Esophagus (tissue), 2 donors: ENCODE results near the gene GGCX. TPM values are rescaled to one million over a fixed set of nuclear protein-coding genes. Genes with fewer than 3 reads are reported as not detected.

Experiments
- H3K27ac ChIP-seq, 2 donors: one replicate each; pipeline ENCODE4 v1.5.1; 2013; ENCODE audit warnings: low read depth in 2 of 2, mild to moderate bottlenecking in 2 of 2, inconsistent platforms in 1 of 2, low read length in 1 of 2, moderate library complexity in 1 of 2
- H3K27me3 ChIP-seq, 2 donors: one replicate each; pipeline ENCODE4 v1.6.1; 2013; ENCODE audit warnings: low read length in 2 of 2, control low read depth in 1 of 2, mild to moderate bottlenecking in 1 of 2; ENCODE audit not compliant: insufficient read depth in 2 of 2, control insufficient read depth in 1 of 2
- H3K36me3 ChIP-seq, 2 donors: one replicate each; pipeline ENCODE4 v1.6.1; 2013; ENCODE audit warnings: low read length in 1 of 2; ENCODE audit not compliant: control insufficient read depth in 2 of 2, insufficient read depth in 2 of 2
- H3K4me1 ChIP-seq, 2 donors: one replicate each; pipeline ENCODE4 v1.6.1; 2013; ENCODE audit warnings: low read length in 1 of 2; ENCODE audit not compliant: control insufficient read depth in 2 of 2, insufficient read depth in 2 of 2
- H3K4me3 ChIP-seq, 2 donors: one replicate each; pipeline ENCODE4 v1.5.1; 2013; ENCODE audit warnings: low read length in 2 of 2, mild to moderate bottlenecking in 2 of 2, low read depth in 1 of 2, moderate library complexity in 1 of 2
- H3K9me3 ChIP-seq, 2 donors: one replicate each; pipeline ENCODE4 v1.6.1; 2013; ENCODE audit warnings: mild to moderate bottlenecking in 2 of 2, low read depth in 1 of 2, low read length in 1 of 2, moderate library complexity in 1 of 2; ENCODE audit not compliant: control insufficient read depth in 2 of 2, insufficient read depth in 1 of 2
- WGBS, 2 donors: extraction: QIAGEN DNeasy Blood & Tissue Kit; methylation state at CpG; one replicate each; pipeline ENCODE4 v1.1.7; 2013; 5-methylcytosine and 5-hydroxymethylcytosine counted together
- polyA plus RNA-seq, 2 donors: library from polyadenylated mRNA; stranded (reverse); fragments of 200-250 nt; gene quantifications; one replicate each; pipeline ENCODE4 v1.2.3, GENCODE V29; 2013
- donor health status: healthy with polysubstance abuse.
- donor health status: Bipolar disorder and iron deficiency.

GGCX gene
- polyA plus RNA-seq, 2 donors: 10.2 to 18.1 TPM

DNA sequence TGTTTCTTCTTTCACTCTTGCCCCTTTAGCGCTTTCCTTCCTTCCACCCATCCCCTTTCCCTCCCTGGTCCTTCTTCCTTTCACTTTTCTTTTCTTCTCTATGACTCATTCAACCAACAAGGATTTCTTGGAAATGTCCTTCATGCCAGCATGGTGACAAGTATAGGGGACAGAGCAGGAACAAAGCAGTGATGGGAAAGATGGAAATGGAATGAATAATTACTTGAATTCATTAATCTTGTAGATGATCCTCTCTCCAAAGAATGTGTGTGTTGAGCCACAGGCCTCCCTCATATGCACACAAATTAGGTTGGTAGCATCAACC lies 24.4 kb upstream of the GGCX start:
- peak overlapping the region; percentile 89 to 97 for H3K27ac ChIP-seq
- H3K4me1 ChIP-seq: peaks cover 0 to 20% of the 10 kb centered on the region in 2 donors
- no peaks in the 10 kb centered on the region for H3K27me3 ChIP-seq
- no peak overlapping the region for H3K4me3 ChIP-seq
- WGBS, 2 donors: 71 to 88% methylated on average over 1 of the region's 1 CpG
- peaks cover 6 to 7% of the 10 kb centered on the region in 2 donors for H3K36me3 ChIP-seq
- no peaks in the 10 kb centered on the region for H3K9me3 ChIP-seq

DNA sequence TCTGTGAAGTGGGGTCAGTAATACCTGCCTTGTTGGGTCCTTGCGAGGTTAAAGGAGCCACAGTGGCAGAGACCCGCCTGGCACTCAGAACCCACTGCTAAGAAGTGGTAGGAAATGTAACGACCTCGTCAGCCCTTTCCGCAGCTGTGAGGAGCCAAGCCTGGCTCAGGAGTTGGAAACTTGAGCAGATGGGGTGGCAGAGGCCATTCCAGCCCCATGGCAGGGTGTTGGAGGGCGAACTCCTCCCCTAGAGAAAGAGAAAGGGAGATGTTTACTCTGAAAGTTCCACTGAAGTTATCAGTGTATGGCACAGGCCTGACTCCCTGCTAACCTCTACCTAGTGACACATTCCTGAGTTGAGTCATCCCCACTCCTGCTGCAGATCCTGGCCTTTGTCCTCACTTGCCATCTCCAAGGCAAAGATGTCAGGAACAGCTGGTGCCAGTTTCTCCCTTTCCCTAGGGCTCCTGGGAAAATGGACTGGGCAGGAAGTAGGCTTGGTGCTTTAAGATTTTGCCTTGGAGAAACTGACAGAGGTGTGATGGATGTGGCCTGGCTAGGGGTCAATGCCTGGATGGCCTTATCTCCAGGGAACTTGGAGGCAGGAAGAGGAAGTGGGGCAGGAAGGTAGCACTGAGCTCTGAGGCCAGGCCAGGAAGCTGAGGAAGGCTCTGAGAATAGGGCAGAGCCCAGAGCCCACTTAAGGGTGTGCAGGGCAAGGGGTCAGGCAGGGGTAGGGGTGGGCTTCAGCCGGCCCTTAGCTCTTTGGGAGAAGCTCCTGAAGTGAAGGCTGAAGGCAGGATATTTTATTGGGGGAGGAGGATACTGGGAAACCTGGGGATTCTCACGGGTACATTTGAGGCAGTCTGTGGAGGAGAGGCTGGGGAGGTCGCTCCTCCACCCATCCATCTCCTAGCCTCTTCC lies 23.8 kb upstream of the GGCX start:
- Histone ChIP-seq H3K36me3 (peaks cover 6 to 7% of the 10 kb centered on the region in 2 donors), H3K4me1 (peaks cover 0 to 16% of the 10 kb centered on the region in 2 donors), H3K9me3 (no peaks in the 10 kb centered on the region), H3K27me3 (no peaks in the 10 kb centered on the region), H3K4me3 (peak overlapping the region; percentile 53 to 55), H3K27ac (peak overlapping the region; percentile 89 to 97)
- 22 to 23% methylated on average over 9 of the region's 9 CpGs for WGBS, 2 donors

DNA sequence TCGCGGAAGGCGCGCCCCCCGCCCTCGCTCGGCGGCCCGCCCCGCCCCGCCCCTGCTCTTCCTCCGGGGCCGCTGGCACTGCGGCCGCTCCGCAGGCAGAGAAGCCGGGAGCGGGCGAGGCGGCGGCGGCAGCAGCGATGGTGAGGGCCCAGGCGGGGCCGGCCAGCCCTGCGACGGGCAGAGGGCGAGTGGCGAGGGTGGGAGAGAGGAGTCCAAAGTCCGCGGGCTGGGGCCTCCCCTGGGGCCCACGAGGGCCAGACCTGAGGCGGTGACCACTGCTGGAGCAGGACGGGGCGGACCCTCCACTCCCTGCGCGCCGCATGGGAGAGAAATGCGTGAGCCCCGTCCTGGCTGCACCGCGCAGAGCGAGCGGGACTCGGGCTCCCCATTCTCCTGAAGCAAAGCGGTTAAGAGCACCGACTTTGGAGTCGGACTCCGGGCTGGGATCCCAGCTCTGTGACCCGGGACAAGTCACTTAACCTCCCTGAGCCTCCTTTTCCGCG lies 23.1 kb upstream of the GGCX start, which contains the start of gene VAMP5:
Gene VAMP5, plus strand, starts transcription at position 78 of the 503 bp plus-strand sequence. Its CDS starts 60 bp downstream, at position 138.
- Histone ChIP-seq H3K4me3 (peak within 1 kb of the TSS; percentile 53 to 55), H3K4me1 (peaks cover under 1 to 15% of the 10 kb centered on the region in 2 donors), H3K27ac (peak within 1 kb of the TSS; percentile 89 to 97), H3K27me3 (no peaks in the 10 kb centered on the region), H3K36me3 (peaks cover 6 to 7% of the 10 kb centered on the region in 2 donors), H3K9me3 (no peaks in the 10 kb centered on the region)
- WGBS, 2 donors: 4 to 6% methylated on average over 48 to 52 of the region's 52 CpGs

GRCh38 chr2:85583667-85584353 lies 22.5 kb upstream of the GGCX start:
- Histone ChIP-seq H3K36me3 (peaks cover 6 to 7% of the 10 kb centered on the region in 2 donors), H3K4me3 (peak overlapping the region; percentile 53 to 55), H3K27ac (peak overlapping the region; percentile 89 to 97), H3K27me3 (no peaks in the 10 kb centered on the region), H3K4me1 (peaks cover 3 to 20% of the 10 kb centered on the region in 2 donors), H3K9me3 (no peaks in the 10 kb centered on the region)
- WGBS, 2 donors: 20 to 29% methylated on average over 16 of the region's 16 CpGs

DNA sequence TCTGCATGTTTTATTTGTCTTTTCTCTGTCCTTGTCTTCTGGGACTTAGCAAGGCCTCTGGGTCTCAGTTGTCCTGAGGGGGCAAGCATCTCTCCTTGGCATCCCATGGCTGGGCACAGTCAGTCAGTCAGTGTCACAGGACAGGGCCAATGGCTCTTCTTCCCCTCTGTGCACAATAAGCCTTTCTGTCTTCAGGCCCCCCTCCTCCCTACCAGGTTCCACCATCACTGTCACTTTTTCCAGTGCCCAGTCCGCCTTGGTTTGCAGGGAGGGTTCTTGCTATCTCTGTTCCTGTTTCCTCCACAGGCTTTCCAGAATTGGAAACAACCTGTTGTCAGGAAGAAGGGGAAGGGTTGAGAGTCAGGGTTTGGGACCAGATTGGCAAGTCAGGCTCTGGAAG lies 21.2 kb upstream of the GGCX start:
- no peak overlapping the region for H3K4me3 ChIP-seq
- H3K27me3 ChIP-seq: no peaks in the 10 kb centered on the region
- peaks cover 6 to 7% of the 10 kb centered on the region in 2 donors for H3K36me3 ChIP-seq
- H3K27ac ChIP-seq: no peak overlapping the region
- 70 to 74% methylated on average over 1 of the region's 1 CpG for WGBS, 2 donors
- no peaks in the 10 kb centered on the region for H3K9me3 ChIP-seq
- peaks cover 3 to 19% of the 10 kb centered on the region in 2 donors for H3K4me1 ChIP-seq

- Histone ChIP-seq H3K4me3 (no peak overlapping the region), H3K36me3 (peaks cover 6 to 7% of the 10 kb centered on the region in 2 donors), H3K27ac (no peak overlapping the region), H3K9me3 (no peaks in the 10 kb centered on the region), H3K4me1 (peaks cover 3 to 14% of the 10 kb centered on the region in 2 donors), H3K27me3 (no peaks in the 10 kb centered on the region)
- 79 to 81% methylated on average over 3 of the region's 3 CpGs for WGBS, 2 donors
These were observed 18.9 kb upstream of the GGCX start for GRCh38 chr2:85580206-85580605.

GRCh38 chr2:85579266-85579935 lies 18.1 kb upstream of the GGCX start:
- H3K9me3 ChIP-seq: no peaks in the 10 kb centered on the region
- H3K36me3 ChIP-seq: peaks cover 6 to 7% of the 10 kb centered on the region in 2 donors
- H3K27me3 ChIP-seq: no peaks in the 10 kb centered on the region
- peaks cover 3 to 12% of the 10 kb centered on the region in 2 donors for H3K4me1 ChIP-seq
- H3K27ac ChIP-seq: peak overlapping the region; percentile 82 to 98
- WGBS, 2 donors: 40 to 42% methylated on average over 6 of the region's 6 CpGs
- peak overlapping the region in 1 of 2 donors; percentile 89 for H3K4me3 ChIP-seq

- H3K4me1 ChIP-seq: peaks cover 3 to 8% of the 10 kb centered on the region in 2 donors
- peak overlapping the region; percentile 66 to 89 for H3K4me3 ChIP-seq
- 23 to 28% methylated on average over 19 of the region's 19 CpGs for WGBS, 2 donors
- H3K27me3 ChIP-seq: no peaks in the 10 kb centered on the region
- peak overlapping the region; percentile 82 to 98 for H3K27ac ChIP-seq
- no peaks in the 10 kb centered on the region for H3K9me3 ChIP-seq
- H3K36me3 ChIP-seq: peaks cover 6 to 7% of the 10 kb centered on the region in 2 donors
These were observed 17.2 kb upstream of the GGCX start for GRCh38 chr2:85578243-85579180.
